Right lobe of liver (tissue), 4 donors: ENCODE results near the gene ATXN3.

ENCODE experiments used
- POLR2A ChIP-seq: fragments of 450-650 bp; IDR thresholded peaks from one replicate; pipeline ENCODE4 v1.6.1; 2017; ENCODE audit warnings: antibody characterized with exemption, mild to moderate bottlenecking
- TF ChIP-seq, protein P1 (sequence below), 4 donors: fragments of 200-600 bp in 3 of 4; fragments of 450-650 bp in 1 of 4; IDR thresholded peaks; one replicate each; pipeline versions ENCODE4 v1.5.1 to v1.8.0; 2016 to 2022; ENCODE audit warnings: antibody characterized with exemption in 4 of 4, mild to moderate bottlenecking in 2 of 4
- donor health status: DM: no; HTN: no; CAD: no.
- donor health status: DM: no; HTN: no; CAD: no.
- donor health status: DM: no; HTN: yes; CAD: no.

GRCh38 chr14:92039063-92039718 is 67.2 kb downstream of the ATXN3 start:
- TF ChIP-seq, protein P1, sequence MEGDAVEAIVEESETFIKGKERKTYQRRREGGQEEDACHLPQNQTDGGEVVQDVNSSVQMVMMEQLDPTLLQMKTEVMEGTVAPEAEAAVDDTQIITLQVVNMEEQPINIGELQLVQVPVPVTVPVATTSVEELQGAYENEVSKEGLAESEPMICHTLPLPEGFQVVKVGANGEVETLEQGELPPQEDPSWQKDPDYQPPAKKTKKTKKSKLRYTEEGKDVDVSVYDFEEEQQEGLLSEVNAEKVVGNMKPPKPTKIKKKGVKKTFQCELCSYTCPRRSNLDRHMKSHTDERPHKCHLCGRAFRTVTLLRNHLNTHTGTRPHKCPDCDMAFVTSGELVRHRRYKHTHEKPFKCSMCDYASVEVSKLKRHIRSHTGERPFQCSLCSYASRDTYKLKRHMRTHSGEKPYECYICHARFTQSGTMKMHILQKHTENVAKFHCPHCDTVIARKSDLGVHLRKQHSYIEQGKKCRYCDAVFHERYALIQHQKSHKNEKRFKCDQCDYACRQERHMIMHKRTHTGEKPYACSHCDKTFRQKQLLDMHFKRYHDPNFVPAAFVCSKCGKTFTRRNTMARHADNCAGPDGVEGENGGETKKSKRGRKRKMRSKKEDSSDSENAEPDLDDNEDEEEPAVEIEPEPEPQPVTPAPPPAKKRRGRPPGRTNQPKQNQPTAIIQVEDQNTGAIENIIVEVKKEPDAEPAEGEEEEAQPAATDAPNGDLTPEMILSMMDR (IDR thresholded peaks at IDR 0.05) = no peak
- no peak for TF ChIP-seq POLR2A
